ENCODE data around the gene SCN4A. TPM values are rescaled to one million over a fixed set of nuclear protein-coding genes. Genes with fewer than 3 reads are reported as not detected.
"Not testable (repeated sequence)": the region's sequence is repeated elsewhere in the genome, so short reads cannot be mapped to it uniquely, and the experiment has no call there.

The SCN4A gene
- total RNA-seq, 1 donor from 2014 or later = under 0.01 TPM

DNA sequence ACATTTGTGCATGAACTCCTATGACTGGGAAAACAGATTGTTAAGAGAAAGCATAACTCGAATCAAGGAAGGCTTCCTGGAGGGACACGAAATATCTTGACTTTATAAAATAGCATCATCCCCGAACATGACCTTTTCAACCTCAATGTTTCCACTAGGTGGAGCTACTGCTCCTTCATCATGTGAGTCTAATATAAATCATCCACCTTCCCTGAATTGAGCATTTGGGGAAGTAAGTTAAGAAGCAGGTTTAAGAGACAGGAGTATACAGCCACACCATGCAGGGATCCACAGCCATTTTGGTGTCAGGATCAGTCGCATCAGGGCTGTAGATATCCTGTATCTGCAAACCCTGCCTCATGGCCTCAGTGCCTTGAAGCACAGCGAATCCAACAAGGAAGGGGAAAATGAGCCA, 68.9 kb downstream of the SCN4A start:
- not testable (repeated sequence) for H3K27me3 ChIP-seq (ENCODE audit: control insufficient read depth, insufficient read depth, low read length); H3K4me3 ChIP-seq (ENCODE audit: low read depth, low read length); FAIRE-seq; H3K36me3 ChIP-seq (ENCODE audit: control insufficient read depth, insufficient read depth, low read length)
- DNase-seq (ENCODE audit: low read depth) = peak; percentile 7
- TF ChIP-seq CTCF (IDR thresholded peaks at IDR 0.05; ENCODE audit: insufficient read depth, low read length, severe bottlenecking) = peak; percentile 14

DNA sequence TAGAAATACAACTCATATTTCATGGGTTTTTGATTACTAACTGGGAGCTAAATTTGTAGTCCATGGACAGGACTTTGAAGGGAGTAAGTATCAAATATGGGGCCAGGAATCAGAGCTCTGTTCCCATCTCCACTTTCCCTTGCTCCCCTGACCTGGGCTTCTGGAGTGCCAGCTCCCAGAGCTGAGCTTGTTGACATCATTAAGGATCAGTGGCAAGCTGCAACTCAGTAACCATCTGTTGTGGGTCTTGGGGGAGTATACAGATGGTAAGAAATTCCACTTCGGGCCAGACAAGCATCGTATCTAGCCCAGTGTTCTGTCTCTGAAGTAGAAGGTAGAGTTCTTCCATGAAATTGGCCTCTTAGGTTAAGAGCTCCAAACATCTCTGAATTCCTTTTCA, 70.7 kb downstream of the SCN4A start:
- DNase-seq (ENCODE audit: low read depth); H3K27me3 ChIP-seq (ENCODE audit: control insufficient read depth, insufficient read depth, low read length); H3K36me3 ChIP-seq (ENCODE audit: control insufficient read depth, insufficient read depth, low read length); FAIRE-seq; H3K4me3 ChIP-seq (ENCODE audit: low read depth, low read length): not testable (repeated sequence)

DNA sequence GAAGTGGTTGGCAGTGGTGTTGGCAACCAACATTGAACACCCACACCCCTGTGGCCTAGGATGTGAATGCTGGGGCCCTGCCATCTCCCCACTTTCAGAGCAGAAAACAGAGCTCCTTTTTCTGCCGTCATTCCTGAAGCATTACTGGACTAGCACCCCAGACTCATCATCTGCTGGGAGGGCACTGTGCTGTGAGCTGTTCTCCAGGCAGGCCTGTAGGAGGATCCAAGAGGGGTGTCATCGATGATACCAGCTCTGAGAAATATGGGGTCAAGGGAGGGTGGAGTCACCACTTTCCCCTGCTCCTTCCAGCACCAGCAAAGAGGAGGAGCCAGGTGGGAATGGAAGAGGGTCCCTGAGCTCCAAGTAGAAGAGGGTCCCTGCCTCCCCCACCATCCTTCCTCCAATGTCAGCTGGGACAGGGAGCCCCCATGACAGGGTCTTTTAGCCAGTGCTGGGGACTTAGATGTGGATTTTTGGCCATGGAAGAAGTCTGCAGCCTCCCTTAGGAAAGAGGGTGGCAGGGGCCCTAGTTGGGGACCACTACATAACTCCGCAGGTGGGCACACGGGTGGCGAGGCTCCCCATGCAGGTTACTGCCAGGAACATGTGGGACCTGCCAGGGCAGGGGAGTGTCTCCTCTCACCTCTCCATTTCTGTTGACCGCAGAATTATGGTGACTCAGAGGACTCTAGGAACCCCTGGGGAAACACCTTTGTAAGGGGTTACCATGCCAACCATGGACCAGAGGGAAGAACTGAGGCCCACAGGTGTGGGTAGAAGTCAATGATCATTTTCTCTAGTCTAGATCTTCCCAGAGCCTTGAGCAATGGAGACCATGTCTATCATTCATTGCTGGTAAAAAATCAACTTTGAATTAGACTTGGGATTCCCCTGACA, 73.6 kb downstream of the SCN4A start:
- H3K27me3 ChIP-seq (ENCODE audit: control insufficient read depth, insufficient read depth, low read length); H3K4me3 ChIP-seq (ENCODE audit: low read depth, low read length); FAIRE-seq; H3K36me3 ChIP-seq (ENCODE audit: control insufficient read depth, insufficient read depth, low read length): not testable (repeated sequence)
- DNase-seq (ENCODE audit: low read depth) = peak; percentile 59

DNA sequence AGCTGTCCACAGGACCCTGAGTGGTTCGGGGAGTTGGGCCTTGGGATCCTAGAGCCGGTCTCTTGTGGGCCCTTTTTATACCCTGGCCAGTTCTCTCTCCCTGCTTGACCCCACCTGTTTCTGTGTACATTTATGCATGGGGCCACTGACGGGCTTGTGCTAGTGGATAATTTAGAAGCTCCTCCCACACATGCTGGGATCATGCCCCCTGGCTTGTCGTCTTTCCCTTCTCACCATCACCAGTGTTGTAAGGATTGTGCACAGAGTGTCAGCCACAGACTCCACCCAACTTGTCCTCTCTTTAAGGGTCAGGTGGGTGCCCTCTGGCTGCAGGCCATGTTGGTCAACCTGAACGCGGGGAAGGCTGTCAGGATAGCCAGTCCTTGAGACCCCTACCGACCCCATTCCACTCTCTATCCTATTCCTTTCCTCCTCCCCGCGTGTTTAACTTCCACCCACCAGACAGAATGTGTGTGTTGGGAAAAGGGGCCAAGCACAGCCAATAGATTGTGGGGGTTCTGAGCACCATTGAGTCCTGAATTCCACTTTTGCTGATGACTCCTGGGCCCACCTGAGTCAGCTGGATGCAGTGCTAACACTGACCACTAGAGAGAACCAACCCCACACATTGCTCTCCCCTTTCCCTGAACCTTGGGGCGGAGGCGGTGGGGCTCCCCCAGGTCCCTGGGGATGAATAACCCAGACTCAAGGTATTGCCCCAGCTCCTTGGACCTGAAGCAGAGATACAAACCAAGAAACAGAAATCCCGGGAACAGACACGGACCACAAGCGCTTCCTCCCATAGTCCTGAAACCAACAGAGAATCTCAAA, 76.0 kb downstream of the SCN4A start, which contains the start of gene CSH1:
Gene CSH1 (minus strand): TSS at position 51 of the 831 bp plus-strand sequence. CDS start 63 bp downstream, outside the sequence.
- not testable (repeated sequence) for H3K27me3 ChIP-seq (ENCODE audit: control insufficient read depth, insufficient read depth, low read length); DNase-seq (ENCODE audit: low read depth); H3K36me3 ChIP-seq (ENCODE audit: control insufficient read depth, insufficient read depth, low read length); FAIRE-seq; H3K4me3 ChIP-seq (ENCODE audit: low read depth, low read length)

DNA sequence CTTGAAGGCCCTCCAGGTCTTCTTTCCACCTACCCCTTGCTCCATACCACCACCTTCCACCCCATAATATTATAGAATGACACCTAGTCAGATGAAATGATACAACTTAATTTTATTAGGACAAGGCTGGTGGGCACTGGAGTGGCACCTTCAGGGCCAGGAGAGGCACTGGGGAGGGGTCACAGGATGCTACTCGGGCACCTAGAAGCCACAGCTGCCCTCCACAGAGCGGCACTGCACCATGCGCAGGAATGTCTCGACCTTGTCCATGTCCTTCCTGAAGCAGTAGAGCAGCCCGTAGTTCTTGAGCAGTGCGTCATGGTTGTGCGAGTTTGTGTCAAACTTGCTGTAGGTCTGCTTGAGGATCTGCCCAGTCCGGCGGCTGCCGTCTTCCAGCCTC, 77.9 kb downstream of the SCN4A start:
- H3K27me3 ChIP-seq (ENCODE audit: control insufficient read depth, insufficient read depth, low read length); H3K4me3 ChIP-seq (ENCODE audit: low read depth, low read length); FAIRE-seq; H3K36me3 ChIP-seq (ENCODE audit: control insufficient read depth, insufficient read depth, low read length); DNase-seq (ENCODE audit: low read depth): not testable (repeated sequence)

DNA sequence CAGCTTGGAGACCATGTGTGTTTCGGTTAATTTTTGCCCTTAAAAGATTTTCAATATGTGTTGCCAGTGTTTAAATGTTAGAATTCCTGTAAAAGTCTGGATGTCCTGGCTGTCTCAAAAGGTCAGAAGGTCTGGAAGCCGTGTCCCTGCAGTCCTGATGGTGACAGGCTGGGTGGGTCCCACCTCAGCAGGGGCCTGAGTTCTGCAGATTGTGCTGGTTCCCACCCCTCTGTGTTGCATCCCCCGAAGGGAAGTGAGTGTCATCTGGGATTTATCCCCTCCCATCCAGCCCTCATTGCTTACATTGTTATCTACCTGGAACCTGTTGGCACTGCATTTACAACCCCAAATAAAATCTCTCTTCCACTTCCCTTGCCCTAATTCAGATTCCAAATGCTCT, 78.7 kb downstream of the SCN4A start:
- DNase-seq (ENCODE audit: low read depth); H3K4me3 ChIP-seq (ENCODE audit: low read depth, low read length); H3K36me3 ChIP-seq (ENCODE audit: control insufficient read depth, insufficient read depth, low read length); FAIRE-seq; H3K27me3 ChIP-seq (ENCODE audit: control insufficient read depth, insufficient read depth, low read length): not testable (repeated sequence)

GRCh38 chr17:63892316-63893037, 80.2 kb downstream of the SCN4A start:
- not testable (repeated sequence) for H3K4me3 ChIP-seq (ENCODE audit: low read depth, low read length); FAIRE-seq; H3K36me3 ChIP-seq (ENCODE audit: control insufficient read depth, insufficient read depth, low read length); H3K27me3 ChIP-seq (ENCODE audit: control insufficient read depth, insufficient read depth, low read length)
- DNase-seq (ENCODE audit: low read depth) = peak; percentile 5

DNA sequence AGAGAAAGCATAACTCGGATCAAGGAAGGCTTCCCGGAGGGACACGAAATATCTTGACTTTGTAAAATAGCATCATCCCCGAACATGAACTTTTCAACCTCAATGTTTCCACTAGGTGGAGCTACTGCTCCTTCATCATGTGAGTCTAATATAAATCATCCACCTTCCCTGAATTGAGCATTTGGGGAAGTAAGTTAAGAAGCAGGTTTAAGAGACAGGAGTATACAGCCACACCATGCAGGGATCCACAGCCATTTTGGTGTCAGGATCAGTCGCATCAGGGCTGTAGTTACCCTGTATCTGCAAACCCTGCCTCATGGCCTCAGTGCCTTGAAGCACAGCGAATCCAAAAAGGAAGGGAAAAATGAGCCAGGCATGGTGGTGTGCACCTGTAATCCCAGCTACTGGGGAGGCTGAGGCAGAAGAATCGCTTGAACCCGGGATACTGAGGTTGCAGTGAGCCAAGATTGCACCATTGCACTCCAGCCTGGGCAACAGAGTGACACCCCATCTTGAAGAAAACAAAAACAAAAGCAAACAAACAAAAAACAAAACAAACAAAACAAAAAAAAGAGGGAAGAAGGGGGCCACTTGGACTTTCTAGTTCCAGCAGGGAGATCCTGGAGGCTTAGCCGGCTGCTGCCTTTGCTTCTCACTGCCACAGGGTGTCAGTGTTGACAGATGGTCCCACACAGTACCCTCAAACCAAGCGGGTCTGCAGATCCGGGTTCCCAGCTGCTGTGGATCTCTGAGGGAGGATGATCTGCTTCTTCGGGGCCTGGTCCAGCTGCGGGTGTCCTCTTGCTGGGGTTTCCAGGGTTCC, 83.5 kb downstream of the SCN4A start:
- not testable (repeated sequence) for H3K27me3 ChIP-seq (ENCODE audit: control insufficient read depth, insufficient read depth, low read length); FAIRE-seq; H3K4me3 ChIP-seq (ENCODE audit: low read depth, low read length); H3K36me3 ChIP-seq (ENCODE audit: control insufficient read depth, insufficient read depth, low read length)
- peak; percentile 19 for DNase-seq (ENCODE audit: low read depth)
- peak; percentile 37 for TF ChIP-seq CTCF (IDR thresholded peaks at IDR 0.05; ENCODE audit: insufficient read depth, low read length, severe bottlenecking)

Data from bronchial epithelial cell (primary cell).